GM21576 (cell line): ENCODE measurements around the gene ZPBP.
"Not testable (repeated sequence)": the region's sequence is repeated elsewhere in the genome, so short reads cannot be mapped to it uniquely, and the experiment has no call there.

Experiments
- ATAC-seq: cut with Tn5 transposase; IDR thresholded peaks from one replicate; pipeline ENCODE4 v1.9.1; 2021; ENCODE audit warnings: mild to moderate bottlenecking, moderate library complexity; ENCODE audit not compliant: unreplicated experiment

ZPBP gene

GRCh38 chr7:50047716-50048115 is 45.3 kb downstream of the ZPBP start:
- ATAC-seq = no peak

DNA sequence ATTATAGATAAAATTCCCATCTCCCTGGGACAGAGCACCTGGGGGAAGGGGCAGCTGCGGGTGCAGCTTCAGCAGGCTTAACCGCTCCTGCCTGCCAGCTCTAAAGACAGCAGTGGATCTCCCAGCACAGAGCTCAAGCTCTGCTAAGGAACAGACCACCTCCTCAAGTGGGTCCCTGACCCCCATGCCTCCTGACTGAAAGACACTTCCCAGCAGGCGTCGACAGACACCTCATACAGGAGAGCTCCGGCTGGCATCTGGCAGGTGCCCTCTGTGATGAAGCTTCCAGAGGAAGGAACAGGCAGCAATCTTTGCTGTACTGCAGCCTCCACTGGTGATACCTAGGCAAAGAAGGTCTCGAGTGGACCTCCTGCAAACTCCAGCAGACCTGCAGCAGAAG is 51.9 kb downstream of the ZPBP start:
- ATAC-seq = not testable (repeated sequence)

DNA sequence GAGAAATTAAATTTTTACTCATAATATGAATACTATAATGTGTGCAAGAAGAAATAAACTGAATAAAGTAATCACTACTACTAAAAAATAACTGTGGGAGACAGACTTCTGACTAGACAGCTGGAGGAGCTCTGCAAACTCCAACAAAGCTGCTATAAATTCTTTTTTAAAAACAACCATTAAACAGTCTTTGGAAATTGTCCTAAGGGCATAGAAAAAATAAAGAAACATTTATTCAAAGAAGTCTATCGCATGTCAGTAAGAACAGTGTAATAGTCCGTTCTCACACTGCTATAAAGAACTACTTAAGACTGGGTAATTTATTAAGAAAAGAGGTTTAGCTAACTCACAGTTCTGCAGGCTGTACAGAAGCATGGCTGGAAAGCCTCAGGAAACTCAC is 56.0 kb downstream of the ZPBP start:
- no peak for ATAC-seq

- no peak for ATAC-seq
Observed at GRCh38 chr7:50022991-50023390, 70.1 kb downstream of the ZPBP start.

DNA sequence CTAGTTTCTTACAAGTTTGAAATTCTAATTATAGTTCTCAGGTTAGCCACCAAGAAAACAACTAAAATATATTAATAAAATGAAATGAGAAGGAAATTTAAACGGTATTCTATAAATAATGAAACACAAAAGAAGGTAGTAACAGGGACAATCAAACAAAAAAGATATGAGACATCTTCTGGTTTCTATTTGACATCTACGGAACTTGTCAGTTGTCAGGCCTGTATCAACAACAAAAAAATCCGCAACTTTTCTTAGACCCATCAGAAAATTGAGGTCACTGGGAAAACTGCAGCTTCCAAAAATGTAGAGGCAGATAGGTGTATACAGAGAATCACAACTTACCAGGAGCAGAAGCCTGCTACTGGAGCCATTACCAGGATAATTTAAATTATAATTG is 70.6 kb downstream of the ZPBP start:
- no peak for ATAC-seq

GRCh38 chr7:49995681-49996080 is 97.4 kb downstream of the ZPBP start:
- no peak for ATAC-seq

- ATAC-seq = no peak
Observed at GRCh38 chr7:49986191-49986590, 106.9 kb downstream of the ZPBP start.

DNA sequence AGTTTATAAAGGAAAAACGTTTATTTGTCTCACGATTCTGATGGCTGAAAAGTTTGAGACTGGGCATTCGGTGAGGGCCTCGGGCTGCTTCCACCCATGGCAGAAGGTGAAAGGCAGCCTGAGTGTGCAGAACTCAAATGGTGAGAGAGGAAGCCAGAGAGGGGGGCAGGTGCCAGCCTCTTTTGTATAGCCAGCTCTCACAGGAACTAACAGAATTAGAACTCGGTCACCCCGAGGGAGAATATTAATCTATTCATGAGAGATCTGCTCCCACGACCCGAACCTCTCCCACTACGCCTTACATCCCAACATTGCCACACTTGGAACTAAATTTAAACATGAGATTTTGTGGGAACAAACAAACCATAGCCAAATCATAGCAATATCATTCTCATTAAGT is 112.6 kb downstream of the ZPBP start:
- ATAC-seq = no peak

DNA sequence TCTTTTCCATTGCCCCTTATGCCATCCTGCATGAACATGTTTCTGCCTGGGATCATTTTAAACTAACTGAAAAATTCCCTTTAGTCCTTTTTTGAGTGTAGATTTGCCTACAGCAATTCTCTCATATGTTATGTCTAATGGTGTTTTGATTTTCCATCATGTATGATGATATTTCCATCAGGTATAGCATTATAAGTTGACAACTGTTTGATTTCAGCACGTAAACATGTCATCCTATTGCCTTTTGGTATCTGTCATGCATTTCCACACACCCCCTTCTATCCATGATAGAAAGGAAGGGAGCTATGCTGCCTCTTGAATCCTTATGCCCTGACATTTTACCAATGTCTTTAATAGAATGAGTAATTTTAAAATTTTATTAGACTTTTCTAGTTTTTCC is 116.8 kb downstream of the ZPBP start:
- ATAC-seq = no peak

- ATAC-seq = no peak
Observed at GRCh38 chr7:49974035-49974434, 119.0 kb downstream of the ZPBP start.

DNA sequence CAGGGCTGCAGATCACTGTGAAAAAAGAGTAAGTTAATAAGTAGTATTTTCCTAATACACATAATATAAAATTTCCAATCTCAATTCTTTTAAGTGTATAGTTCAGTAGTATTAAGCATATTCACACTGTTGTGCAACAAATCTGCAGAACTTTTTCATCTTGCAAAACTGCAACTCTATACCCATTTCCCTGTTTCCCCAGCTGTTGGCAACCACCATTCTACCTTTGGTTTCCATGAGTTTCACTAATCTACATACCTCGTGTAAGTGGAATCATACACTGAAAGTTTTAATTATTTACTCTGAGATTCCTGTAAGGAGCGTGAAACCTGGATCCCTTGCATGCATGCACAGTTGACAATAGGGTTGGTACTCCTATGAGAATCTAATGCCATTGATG is 155.4 kb downstream of the ZPBP start:
- ATAC-seq = no peak

GRCh38 chr7:49931627-49932026 is 161.4 kb downstream of the ZPBP start:
- no peak for ATAC-seq

- ATAC-seq = no peak
Observed at GRCh38 chr7:49928787-49929186, 164.3 kb downstream of the ZPBP start.

DNA sequence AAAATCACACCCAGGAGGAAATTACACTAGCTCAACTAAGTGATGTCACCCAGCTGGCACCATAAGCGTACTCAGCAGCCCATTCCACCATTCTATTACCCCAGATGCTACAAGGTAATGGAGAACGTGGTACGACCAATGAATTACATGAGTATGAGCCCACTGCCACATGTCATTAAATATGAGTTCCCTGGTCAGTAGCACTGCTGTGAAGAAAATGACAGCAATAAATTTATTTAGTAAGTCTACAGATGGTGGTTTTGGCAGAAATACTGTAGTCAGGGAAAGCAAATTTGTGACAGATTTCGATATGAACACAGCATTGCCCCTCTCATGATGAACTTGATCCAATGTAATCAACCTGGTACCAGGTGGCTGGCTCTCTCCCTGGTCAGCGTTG is 165.4 kb downstream of the ZPBP start:
- ATAC-seq = no peak

- no peak for ATAC-seq
Observed at GRCh38 chr7:49926720-49927119, 166.3 kb downstream of the ZPBP start.

DNA sequence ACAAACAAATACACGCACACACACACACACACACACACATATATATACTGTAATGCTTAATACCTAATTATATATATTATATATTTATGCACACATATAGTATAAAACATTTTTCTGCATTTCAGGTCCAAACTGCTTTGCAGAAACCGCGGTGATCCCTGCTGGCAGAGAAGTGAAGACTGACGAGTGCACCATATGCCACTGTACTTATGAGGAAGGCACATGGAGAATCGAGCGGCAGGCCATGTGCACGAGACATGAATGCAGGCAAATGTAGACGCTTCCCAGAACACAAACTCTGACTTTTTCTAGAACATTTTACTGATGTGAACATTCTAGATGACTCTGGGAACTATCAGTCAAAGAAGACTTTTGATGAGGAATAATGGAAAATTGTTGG is 181.1 kb downstream of the ZPBP start:
- no peak for ATAC-seq

- ATAC-seq = no peak
Observed at GRCh38 chr7:49894543-49894942, 198.5 kb downstream of the ZPBP start.

GRCh38 chr7:49893131-49893530 is 199.9 kb downstream of the ZPBP start:
- no peak for ATAC-seq

- ATAC-seq = no peak
Observed at GRCh38 chr7:49892481-49892880, 200.6 kb downstream of the ZPBP start.
